D341Med (cell line): Measurements from ENCODE around the gene NOC2L.
"Not testable (repeated sequence)": the region's sequence is repeated elsewhere in the genome, so short reads cannot be mapped to it uniquely, and the experiment has no call there.

Experiments
- DNase-seq: peaks from one replicate; pipeline ENCODE4 v3.0.0; 2012; ENCODE audit warnings: low spot score

Gene NOC2L

GRCh38 chr1:903305-903704 lies 55.8 kb downstream of the NOC2L start:
- DNase-seq: no peak

GRCh38 chr1:902802-903201 lies 56.3 kb downstream of the NOC2L start:
- DNase-seq: no peak

- no peak for DNase-seq
These were observed 57.8 kb downstream of the NOC2L start for GRCh38 chr1:901108-901859.

- peak; percentile 15 for DNase-seq
These were observed 59.3 kb downstream of the NOC2L start for GRCh38 chr1:899636-900317.

DNA sequence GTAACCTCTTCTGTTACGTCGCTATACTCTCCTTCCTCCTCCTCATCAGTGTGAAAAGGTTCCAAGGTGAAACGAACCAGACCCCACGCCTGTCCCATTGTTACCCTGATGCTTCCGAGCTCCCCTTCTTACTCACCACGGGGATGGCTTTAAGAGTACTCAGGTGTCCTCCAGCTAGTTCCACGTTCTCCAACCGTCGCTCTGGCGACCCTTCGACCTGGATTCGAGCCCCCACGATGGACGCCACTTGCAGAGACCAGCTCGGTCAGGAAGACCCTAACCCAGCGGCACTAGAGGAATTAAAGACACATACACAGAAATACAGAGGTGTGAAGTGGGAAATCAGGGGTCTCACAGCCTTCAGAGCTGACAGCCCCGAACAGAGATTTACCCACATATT lies 61.1 kb downstream of the NOC2L start:
- not testable (repeated sequence) for DNase-seq

- DNase-seq: no peak
These were observed 61.8 kb downstream of the NOC2L start for GRCh38 chr1:897226-897625.
